ENCODE measurements around the gene GATAD2A.

GATAD2A gene

GRCh38 chr19:19502808-19503602 is 97.5 kb downstream of the GATAD2A start:
- no peak for TF ChIP-seq CTCF (IDR thresholded peaks at IDR 0.05)

DNA sequence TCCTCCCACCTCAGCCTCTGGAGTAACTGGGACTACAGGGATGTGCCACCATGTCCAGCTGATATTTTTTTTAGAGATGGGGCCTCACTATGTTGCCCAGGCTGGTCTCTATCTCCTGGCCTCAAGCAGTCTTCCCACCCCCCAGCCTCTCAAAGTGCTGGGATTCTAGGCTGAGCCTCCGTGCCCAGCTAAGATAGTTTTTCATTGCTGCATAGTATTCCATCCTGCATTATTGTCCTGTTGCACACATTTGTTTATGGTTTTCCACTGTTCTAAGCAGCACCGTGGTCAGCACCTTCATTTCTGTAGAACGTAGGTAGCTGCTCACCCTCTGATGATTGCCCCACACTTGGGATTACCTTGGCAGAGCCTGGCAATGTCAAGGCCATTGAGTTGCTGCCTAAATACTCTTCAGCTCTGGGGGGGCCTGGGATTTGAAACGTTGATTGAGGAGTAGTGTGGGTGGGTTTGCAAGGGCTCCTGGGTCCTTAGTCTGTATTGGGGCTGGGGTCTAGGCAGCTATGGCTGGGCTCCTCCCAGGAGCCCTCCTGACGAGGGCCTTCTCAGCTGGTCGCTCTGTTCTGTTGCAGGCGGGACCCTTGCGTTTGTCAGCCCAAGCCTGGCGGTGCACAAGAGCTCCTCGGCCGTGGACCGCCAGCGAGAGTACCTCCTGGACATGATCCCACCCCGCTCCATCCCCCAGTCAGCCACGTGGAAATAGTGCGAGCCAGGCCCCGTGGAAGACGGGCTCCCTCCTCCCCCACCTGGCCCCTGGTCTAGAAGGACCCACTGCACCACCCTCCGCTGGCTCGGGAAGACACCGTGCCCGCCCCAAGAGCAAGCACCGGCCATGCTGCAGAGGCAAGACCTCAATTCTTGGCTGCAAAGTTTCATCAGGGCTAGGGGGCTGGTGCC is 99.5 kb downstream of the GATAD2A start:
- no peak for TF ChIP-seq CTCF (IDR thresholded peaks at IDR 0.05)

DNA sequence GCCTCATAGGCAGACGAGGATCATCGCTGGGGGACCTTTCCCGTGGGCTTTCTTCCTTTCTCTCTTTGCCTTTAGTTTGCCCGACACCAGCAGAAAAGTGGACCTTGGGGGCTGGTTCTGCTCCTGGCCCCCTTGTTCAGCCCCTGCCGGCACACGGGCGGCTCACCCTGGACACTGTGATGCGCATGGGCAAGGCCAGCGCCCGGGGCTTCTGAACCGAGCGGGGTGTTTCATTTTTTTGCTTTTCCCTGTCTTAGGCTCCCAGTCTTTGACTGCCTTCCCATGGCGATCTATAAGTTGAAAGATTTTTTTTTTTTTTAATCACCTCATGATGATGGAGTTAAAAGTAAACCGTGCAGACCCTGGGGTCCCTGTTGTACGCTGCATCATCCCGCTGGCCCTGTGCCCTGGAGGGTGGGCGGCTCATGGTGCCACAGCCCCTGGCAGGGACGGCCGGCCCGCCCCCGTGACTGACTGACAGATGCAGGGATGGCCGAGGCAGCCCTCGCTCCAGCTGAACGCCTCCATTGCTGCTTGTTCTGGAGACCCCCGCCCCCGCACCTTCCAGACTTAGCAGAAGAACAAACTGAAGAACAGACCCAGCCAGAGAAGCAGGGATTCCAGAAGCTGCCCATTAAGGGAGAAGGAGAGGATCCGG is 100.3 kb downstream of the GATAD2A start:
- no peak for TF ChIP-seq CTCF (IDR thresholded peaks at IDR 0.05)

DNA sequence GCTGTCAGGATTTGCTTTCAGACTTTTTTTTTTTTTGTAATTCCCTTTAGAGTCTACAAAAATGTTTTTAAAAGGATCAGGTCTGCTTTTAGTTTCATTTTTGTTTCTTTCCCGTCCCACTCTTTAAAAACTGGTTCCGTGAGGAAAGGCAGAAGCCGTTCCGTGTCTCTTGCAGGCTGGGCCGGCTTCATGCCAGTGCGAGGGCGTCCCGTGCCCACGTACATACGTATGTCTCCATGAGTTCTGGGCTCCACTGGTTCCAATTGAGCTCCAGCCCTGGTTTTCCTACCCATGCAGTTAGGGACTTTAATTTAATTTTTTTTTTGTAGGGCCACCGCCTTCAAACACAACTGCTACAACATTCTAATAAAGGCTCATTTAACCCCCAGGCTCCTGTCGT is 101.1 kb downstream of the GATAD2A start:
- no peak for TF ChIP-seq CTCF (IDR thresholded peaks at IDR 0.05)

DNA sequence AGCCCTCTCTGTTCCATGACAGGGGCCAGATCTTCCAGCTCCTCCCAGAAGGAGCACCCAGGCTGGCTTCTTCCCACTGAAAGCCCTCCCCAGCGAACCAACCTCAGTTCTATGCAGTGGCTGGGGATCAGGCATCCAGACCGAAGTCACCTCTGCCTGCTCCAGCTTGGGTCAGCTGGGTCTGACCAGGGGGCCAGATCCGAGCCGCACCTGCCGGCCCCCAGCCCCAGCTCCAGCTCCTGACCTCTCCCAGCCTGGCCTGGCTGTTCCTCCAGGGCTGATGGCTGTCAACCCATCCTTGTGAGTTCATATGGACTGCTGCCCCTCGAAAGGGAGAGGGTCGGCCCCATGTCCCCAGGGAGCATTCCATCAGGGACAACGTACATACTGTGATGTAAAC is 101.9 kb downstream of the GATAD2A start:
- no peak for TF ChIP-seq CTCF (IDR thresholded peaks at IDR 0.05)

- no peak for TF ChIP-seq CTCF (IDR thresholded peaks at IDR 0.05)
Measured at GRCh38 chr19:19508217-19508616, 102.7 kb downstream of the GATAD2A start.

DNA sequence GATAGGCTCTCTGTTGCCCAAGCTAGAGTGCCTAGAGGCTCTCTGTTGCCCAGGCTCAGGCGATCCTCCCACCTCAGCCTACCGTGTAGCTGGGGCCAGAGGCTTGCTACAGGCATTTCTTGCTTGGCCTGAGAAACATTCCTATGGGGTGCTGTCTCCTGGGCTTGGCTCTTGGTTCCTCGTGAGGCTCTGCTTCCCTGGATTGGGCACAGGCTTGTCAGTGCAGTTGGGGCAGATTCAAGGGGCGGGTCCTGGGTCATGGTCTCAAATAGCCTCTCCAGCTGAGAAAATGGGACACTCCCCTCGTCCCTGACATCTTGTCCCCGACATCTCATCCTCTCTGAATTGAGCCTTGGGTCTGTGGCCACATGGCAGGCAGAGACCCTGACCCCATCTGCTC is 105.0 kb downstream of the GATAD2A start:
- TF ChIP-seq CTCF (IDR thresholded peaks at IDR 0.05): no peak

All from LNCAP (cell line).